Stimulated activated CD8-positive, alpha-beta memory T cell treated with anti-CD3 and anti-CD28 coated beads, Interleukin-15, amount 100 ng/mL, for 24 hours (primary cell): ENCODE results near the gene OPTC.
"Not testable (repeated sequence)": the region's sequence is repeated elsewhere in the genome, so short reads cannot be mapped to it uniquely, and the experiment has no call there.

Experiments used
- DNase-seq: peaks from one replicate; pipeline ENCODE4 v3.0.0-alpha.2; 2020; ENCODE audit warnings: low read depth

The OPTC gene

GRCh38 chr1:203493901-203494300 lies at the start of gene OPTC:
OPTC (plus strand) TSS chr1:203494153; CDS start chr1:203496006, 1,853 bp downstream.
- DNase-seq, result no peak

- DNase-seq, result no peak
Measured at GRCh38 chr1:203444171-203444576, 49.8 kb upstream of the OPTC start.

- DNase-seq, result no peak
Measured at GRCh38 chr1:203447151-203447550, 46.8 kb upstream of the OPTC start.

- DNase-seq, result not testable (repeated sequence)
Measured at GRCh38 chr1:203447598-203447997, 46.4 kb upstream of the OPTC start.

- no peak for DNase-seq
Measured at GRCh38 chr1:203448521-203449061, 45.4 kb upstream of the OPTC start.

- DNase-seq, result no peak
Measured at GRCh38 chr1:203450001-203450400, 44.0 kb upstream of the OPTC start.

- DNase-seq, result no peak
Measured at GRCh38 chr1:203450479-203451149, 43.3 kb upstream of the OPTC start.

GRCh38 chr1:203451836-203452784 lies 41.8 kb upstream of the OPTC start:
- DNase-seq, result no peak

- DNase-seq, result no peak
Measured at GRCh38 chr1:203453016-203453415, 40.9 kb upstream of the OPTC start.

GRCh38 chr1:203453616-203454015 lies 40.3 kb upstream of the OPTC start:
- DNase-seq, result no peak

- no peak for DNase-seq
Measured at GRCh38 chr1:203454986-203455471, 38.9 kb upstream of the OPTC start.

GRCh38 chr1:203455706-203456105 lies 38.2 kb upstream of the OPTC start:
- DNase-seq, result no peak

- DNase-seq, result no peak
Measured at GRCh38 chr1:203456577-203456976, 37.4 kb upstream of the OPTC start.

- no peak for DNase-seq
Measured at GRCh38 chr1:203458078-203458477, 35.9 kb upstream of the OPTC start.

- DNase-seq, result no peak
Measured at GRCh38 chr1:203459671-203460201, 34.2 kb upstream of the OPTC start.

- no peak for DNase-seq
Measured at GRCh38 chr1:203461717-203462116, 32.2 kb upstream of the OPTC start.

- no peak for DNase-seq
Measured at GRCh38 chr1:203462143-203462542, 31.8 kb upstream of the OPTC start.

- DNase-seq, result no peak
Measured at GRCh38 chr1:203462878-203463277, 31.1 kb upstream of the OPTC start.

- no peak for DNase-seq
Measured at GRCh38 chr1:203463469-203464062, 30.4 kb upstream of the OPTC start.

- no peak for DNase-seq
Measured at GRCh38 chr1:203464226-203464625, 29.7 kb upstream of the OPTC start.

GRCh38 chr1:203464743-203465142 lies 29.2 kb upstream of the OPTC start:
- no peak for DNase-seq

- DNase-seq, result no peak
Measured at GRCh38 chr1:203465146-203465798, 28.7 kb upstream of the OPTC start.
